Mucosa of descending colon (tissue), 3 donors: ENCODE results near the gene MBD3L3. TPM values are rescaled to one million over a fixed set of nuclear protein-coding genes. Genes with fewer than 3 reads are reported as not detected.
"Not testable (repeated sequence)": the region's sequence is repeated elsewhere in the genome, so short reads cannot be mapped to it uniquely, and the experiment has no call there.

ENCODE experiments used
- ATAC-seq: fragments of 200-7000 bp; cut with Tn5 transposase; one replicate; pipeline ENCODE4 v1.9.1; 2020; ENCODE audit warnings: mild to moderate bottlenecking, moderate library complexity
- DNase-seq, 3 donors: peaks; one replicate each; pipeline ENCODE4 v3.0.0-alpha.2; 2020
- H3K36me3 ChIP-seq: fragments of 200-600 bp; one replicate; pipeline ENCODE4 v1.8.0; 2021; ENCODE audit warnings: low read depth, mild to moderate bottlenecking
- H3K4me1 ChIP-seq: fragments of 200-600 bp; one replicate; pipeline ENCODE4 v1.8.0; 2021; ENCODE audit warnings: low read depth, mild to moderate bottlenecking
- H3K4me3 ChIP-seq: fragments of 200-600 bp; one replicate; pipeline ENCODE4 v1.8.0; 2021; ENCODE audit warnings: mild to moderate bottlenecking
- H3K9me3 ChIP-seq: fragments of 200-600 bp; one replicate; pipeline ENCODE4 v1.8.0; 2021; ENCODE audit warnings: mild to moderate bottlenecking
- intact Hi-C, 2 donors: fragments of 100-400 bp; cut with DNase I in 1 of 2; cut with micrococcal nuclease in 1 of 2; formaldehyde crosslinking; loops; one replicate each; pipeline versions ENCODE4 v1.11.0 to v1.11.1; 2022; cut with DNase I, micrococcal nuclease
- long read RNA-seq, 2 donors: library from polyadenylated mRNA; unstranded; transcript quantifications; one replicate each; pipeline ENCODE4 v2.0.0, GENCODE V29; 2019 to 2021
- total RNA-seq, 3 donors: library from RNA; stranded (reverse); fragmentation: NEBNext Ultra II Directional in 2 of 3; extraction: Animal tissue kit (Norgen Biotek cat#: 25700) in 2 of 3; gene quantifications; one replicate each; pipeline versions ENCODE4 v1.2.1 to v1.2.4, GENCODE V29; 2021 to 2023
- TF ChIP-seq, protein P1 (sequence below): fragments of 200-600 bp; IDR thresholded peaks from one replicate; pipeline ENCODE4 v1.8.0; 2022; ENCODE audit warnings: antibody characterized with exemption, mild to moderate bottlenecking
- donor health status: DM: no; HTN: no; CAD: no; lungs with moderate emphysema.
- donor health status: DM: no; HTN: no; CAD: no.
- donor health status: DM: no; HTN: yes; CAD: no.

The MBD3L3 gene
- total RNA-seq: not detected
- long read RNA-seq, donor 1: 0 reads
- long read RNA-seq, donor 2: 0 reads

DNA sequence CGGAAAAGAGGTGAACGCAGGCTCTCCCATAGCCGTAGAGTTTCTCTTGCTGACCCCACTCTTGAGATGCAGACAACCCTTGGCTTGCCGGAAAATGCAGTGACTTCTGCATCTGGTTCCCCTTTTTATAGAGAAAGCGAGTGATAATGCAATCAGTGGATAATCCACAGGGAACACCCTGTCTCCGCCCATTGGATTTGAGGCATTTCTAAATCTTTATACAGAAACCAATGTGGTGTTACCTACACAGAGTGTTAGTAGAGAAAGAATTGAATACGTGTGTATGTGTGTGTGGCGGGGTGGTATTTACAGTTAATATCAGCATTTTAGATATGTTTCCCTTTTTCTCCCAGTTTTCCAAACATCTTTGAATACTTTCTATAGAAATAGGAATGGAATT lies at the start of gene MBD3L3:
TSS of gene MBD3L3 (minus strand) at position 101 of the 400 bp plus-strand sequence. CDS start at position 30, 71 bp downstream.
- ATAC-seq, intact Hi-C loops, H3K36me3 ChIP-seq, H3K9me3 ChIP-seq, H3K4me3 ChIP-seq, H3K4me1 ChIP-seq, DNase-seq: not testable (repeated sequence)

DNA sequence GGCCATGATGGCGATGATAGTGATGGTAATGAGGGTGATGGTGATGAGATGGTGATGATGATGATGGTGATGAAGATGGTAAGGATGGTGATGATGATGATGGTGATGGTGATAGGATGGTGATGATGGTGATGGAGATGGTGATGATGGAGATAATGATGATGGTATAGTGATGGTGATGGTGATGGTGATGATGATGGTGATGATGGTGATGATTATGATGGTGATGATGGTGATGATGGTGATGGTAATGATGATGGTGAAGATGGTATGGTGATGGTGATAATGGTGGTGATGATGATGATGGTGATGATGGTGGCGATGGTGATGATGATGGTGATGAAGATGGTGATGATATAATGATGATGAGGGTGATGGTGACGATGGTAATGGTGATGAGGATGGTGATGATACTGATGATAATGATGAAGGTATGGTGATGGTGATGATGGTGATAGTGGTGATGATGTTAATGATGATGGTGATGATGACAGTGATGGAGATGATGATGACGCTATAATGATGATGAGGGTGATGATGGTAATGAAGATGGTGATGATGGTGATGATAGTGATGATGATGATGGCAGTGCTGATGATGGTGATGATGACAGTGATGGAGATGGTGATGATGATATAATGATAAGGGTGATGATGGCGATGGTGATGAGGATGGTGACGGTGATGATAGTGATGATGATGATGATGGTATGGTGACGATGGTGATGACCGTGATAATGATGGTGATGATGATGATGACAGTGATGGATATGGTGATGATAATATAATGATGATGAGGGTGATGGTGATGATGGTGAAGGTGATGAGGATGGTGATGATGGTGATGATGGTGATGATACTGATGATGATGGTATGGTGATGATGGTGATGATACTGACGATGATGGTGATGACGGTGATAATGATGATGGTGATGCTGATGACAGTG lies 48.5 kb upstream of the MBD3L3 start:
- ATAC-seq: no peak
- no peak overlapping the region for H3K4me3 ChIP-seq
- TF ChIP-seq, protein P1, sequence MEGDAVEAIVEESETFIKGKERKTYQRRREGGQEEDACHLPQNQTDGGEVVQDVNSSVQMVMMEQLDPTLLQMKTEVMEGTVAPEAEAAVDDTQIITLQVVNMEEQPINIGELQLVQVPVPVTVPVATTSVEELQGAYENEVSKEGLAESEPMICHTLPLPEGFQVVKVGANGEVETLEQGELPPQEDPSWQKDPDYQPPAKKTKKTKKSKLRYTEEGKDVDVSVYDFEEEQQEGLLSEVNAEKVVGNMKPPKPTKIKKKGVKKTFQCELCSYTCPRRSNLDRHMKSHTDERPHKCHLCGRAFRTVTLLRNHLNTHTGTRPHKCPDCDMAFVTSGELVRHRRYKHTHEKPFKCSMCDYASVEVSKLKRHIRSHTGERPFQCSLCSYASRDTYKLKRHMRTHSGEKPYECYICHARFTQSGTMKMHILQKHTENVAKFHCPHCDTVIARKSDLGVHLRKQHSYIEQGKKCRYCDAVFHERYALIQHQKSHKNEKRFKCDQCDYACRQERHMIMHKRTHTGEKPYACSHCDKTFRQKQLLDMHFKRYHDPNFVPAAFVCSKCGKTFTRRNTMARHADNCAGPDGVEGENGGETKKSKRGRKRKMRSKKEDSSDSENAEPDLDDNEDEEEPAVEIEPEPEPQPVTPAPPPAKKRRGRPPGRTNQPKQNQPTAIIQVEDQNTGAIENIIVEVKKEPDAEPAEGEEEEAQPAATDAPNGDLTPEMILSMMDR: no peak

DNA sequence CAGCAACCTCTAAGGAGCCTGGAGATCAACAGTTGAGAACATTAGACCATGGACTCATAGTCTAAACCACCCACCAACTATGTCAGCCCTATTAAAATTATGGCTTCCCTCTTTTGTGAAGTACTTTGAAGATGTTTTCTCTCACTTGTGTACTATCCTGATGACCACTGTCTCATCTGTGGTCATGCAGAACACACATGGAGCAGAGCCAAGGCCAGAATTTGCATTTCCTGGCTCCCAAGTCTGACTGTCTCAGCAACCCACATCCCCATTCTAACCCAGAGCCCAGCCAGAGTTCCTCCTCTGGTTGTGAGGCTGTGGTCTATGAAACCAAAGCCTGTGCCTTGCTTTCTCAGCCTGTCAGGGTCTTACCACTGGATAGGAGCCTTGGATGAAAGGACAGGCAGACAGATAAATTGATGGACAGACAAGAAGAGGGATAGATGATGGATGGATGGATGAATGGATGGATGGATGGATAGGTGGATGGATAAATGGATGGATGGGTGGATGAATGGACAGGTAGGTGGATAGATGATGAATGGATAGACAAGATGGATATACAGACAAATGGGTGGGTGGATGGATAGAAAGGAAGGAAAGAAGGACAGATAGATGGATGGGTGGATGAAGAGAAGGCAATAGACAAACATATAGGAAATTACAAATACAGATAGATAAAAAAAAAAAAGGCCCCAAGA lies 46.4 kb upstream of the MBD3L3 start:
- Histone ChIP-seq H3K36me3 (no peaks in the 10 kb centered on the region), H3K4me3 (no peak overlapping the region), H3K9me3 (no peaks in the 10 kb centered on the region), H3K4me1 (peaks cover 8% of the 10 kb centered on the region)
- intact Hi-C loops: loop anchor here (5.0 kb wide), 2 partner anchors 227 to 237 kb away; no protein-coding TSS in a partner anchor
- DNase-seq (peak in 1 of 3 donors; percentile 21), ATAC-seq (no peak)
- TF ChIP-seq, protein P1: no peak

More for the DNA sequence above, 48.5 kb upstream of the MBD3L3 start:
- no peaks in the 10 kb centered on the region for H3K9me3 ChIP-seq
- H3K4me1 ChIP-seq: peaks cover 4% of the 10 kb centered on the region
- H3K36me3 ChIP-seq: no peaks in the 10 kb centered on the region
- intact Hi-C loops: loop anchor here in 1 of 2 donors (5.0 kb wide), 1 partner anchor 225 kb away; no protein-coding TSS in a partner anchor
- no peak for DNase-seq

DNA sequence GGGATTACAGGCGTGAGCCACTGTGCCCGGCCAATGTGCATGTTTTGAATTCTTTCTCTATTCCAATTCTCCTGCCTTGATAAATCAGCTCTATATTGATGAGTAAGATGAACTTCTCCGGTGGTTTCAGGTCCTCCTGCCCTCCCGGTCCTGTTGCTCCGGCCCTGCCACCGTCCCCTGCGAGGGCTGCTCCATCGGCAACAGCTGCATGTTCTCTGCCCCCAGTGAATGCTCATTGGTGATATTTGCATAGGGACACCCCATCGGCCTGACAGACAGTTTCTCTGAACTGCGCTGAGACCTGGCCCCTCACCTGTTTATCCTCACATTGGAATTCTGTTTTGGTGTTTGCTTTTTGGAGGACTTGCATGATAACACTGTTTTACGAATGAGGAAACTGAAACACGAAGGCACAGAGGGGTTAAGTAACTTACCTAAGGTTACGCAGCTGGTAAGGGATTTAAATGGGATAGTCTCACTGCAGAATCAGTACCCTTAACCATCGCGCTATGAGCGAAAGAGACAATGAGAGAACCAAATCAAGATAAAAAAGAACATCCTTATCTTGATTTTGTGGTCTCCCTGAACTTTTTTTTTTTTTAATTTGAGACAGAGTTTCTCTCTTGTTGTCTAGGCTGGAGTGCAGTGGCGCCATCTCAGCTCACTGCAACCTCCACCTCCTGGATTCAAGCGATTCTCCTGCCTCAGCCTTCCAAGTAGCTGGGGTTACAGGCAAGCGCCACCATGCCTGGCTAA lies 43.2 kb upstream of the MBD3L3 start:
- ATAC-seq (no peak), DNase-seq (no peak)
- no peaks in the 10 kb centered on the region for H3K36me3 ChIP-seq
- H3K9me3 ChIP-seq: no peaks in the 10 kb centered on the region
- H3K4me1 ChIP-seq: peaks cover 8% of the 10 kb centered on the region
- intact Hi-C loops: loop anchor here (2.0 to 5.0 kb wide), 2 partner anchors 239 to 241 kb away; no protein-coding TSS in a partner anchor
- no peak overlapping the region for H3K4me3 ChIP-seq
- TF ChIP-seq, protein P1: no peak

DNA sequence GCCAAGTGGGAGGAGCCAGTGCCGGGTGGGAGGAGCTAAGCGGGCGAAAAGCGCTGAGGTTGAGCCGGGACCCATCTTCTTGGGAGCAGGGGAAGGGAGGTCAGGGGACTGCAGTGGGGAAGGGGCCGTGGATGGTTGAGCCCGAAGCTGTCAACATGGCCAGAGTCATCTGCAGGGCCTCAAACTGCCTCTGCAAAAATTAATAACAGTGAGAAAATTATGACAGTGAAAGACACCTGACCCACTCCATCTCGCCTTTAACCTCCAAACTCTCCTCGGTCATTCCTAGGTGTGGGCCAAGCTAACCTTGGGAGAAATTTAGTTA lies 41.1 kb upstream of the MBD3L3 start:
- Histone ChIP-seq H3K4me1 (peaks cover 8% of the 10 kb centered on the region), H3K4me3 (peak overlapping the region; percentile 43), H3K36me3 (no peaks in the 10 kb centered on the region), H3K9me3 (peaks cover 9% of the 10 kb centered on the region)
- no peak for ATAC-seq
- intact Hi-C loops: no loop called here
- DNase-seq: no peak
- TF ChIP-seq, protein P1: no peak
